Mesenchymal stem cell (in vitro differentiated cells and primary cell): ENCODE data around the gene PAGE1.
"Not testable (repeated sequence)": the region's sequence is repeated elsewhere in the genome, so short reads cannot be mapped to it uniquely, and the experiment has no call there.

ENCODE experiments used
- DNase-seq: peaks from one replicate; pipeline ENCODE4 v3.0.0-alpha.2; 2013
- H2AFZ ChIP-seq: one replicate; pipeline ENCODE4 v1.6.1; 2013; ENCODE audit warnings: low read depth, mild to moderate bottlenecking, control low read depth, inconsistent platforms, low read length, moderate library complexity
- H2AK5ac ChIP-seq: 2 replicates; pipeline ENCODE4 v1.6.1; 2013; ENCODE audit warnings: low read length, moderate library complexity, mild to moderate bottlenecking, inconsistent platforms; ENCODE audit not compliant: severe bottlenecking
- H2BK120ac ChIP-seq: one replicate; pipeline ENCODE4 v1.6.1; 2013; ENCODE audit warnings: low read depth, mild to moderate bottlenecking, inconsistent platforms, low read length, moderate library complexity
- H2BK12ac ChIP-seq, 2 experiments: one replicate each; pipeline ENCODE4 v1.6.1; 2013; ENCODE audit warnings: inconsistent platforms in 2 of 2, low read length in 2 of 2, mild to moderate bottlenecking in 2 of 2, moderate library complexity in 2 of 2, control low read depth in 1 of 2
- H2BK15ac ChIP-seq: one replicate; pipeline ENCODE4 v1.6.1; 2013; ENCODE audit warnings: mild to moderate bottlenecking, low read depth, inconsistent platforms; ENCODE audit not compliant: poor library complexity, severe bottlenecking
- H2BK5ac ChIP-seq: 2 replicates; pipeline ENCODE4 v1.6.1; 2013; ENCODE audit warnings: low read depth, mild to moderate bottlenecking, low read length, control low read depth, inconsistent platforms; ENCODE audit not compliant: poor library complexity, severe bottlenecking
- H3K14ac ChIP-seq, 2 experiments: one replicate each; pipeline ENCODE4 v1.6.1; 2013; ENCODE audit warnings: inconsistent platforms in 2 of 2, low read length in 2 of 2, control low read depth in 1 of 2, mild to moderate bottlenecking in 1 of 2, moderate library complexity in 1 of 2
- H3K18ac ChIP-seq, 2 experiments: one replicate each; pipeline ENCODE4 v1.6.1; 2013; ENCODE audit warnings: inconsistent platforms in 2 of 2, low read length in 2 of 2, control low read depth in 1 of 2, low read depth in 1 of 2, mild to moderate bottlenecking in 1 of 2
- H3K23ac ChIP-seq, 2 experiments: one replicate each; pipeline ENCODE4 v1.6.1; 2013; ENCODE audit warnings: inconsistent platforms in 2 of 2, low read length in 2 of 2, mild to moderate bottlenecking in 2 of 2, moderate library complexity in 2 of 2, control low read depth in 1 of 2
- H3K27ac ChIP-seq: 2 replicates; pipeline ENCODE4 v1.5.1; 2013; ENCODE audit warnings: mild to moderate bottlenecking, moderate library complexity, low read length, control low read depth, inconsistent platforms; ENCODE audit not compliant: poor library complexity, severe bottlenecking
- H3K27me3 ChIP-seq, 2 experiments: 2 replicates each; pipeline versions ENCODE4 v1.6.1 to v1.7.0; 2013; ENCODE audit warnings: low read length in 2 of 2, mild to moderate bottlenecking in 2 of 2, moderate library complexity in 2 of 2, control low read depth in 1 of 2, inconsistent platforms in 1 of 2; ENCODE audit not compliant: control insufficient read depth in 1 of 2, insufficient read depth in 1 of 2
- H3K36me3 ChIP-seq, 2 experiments: 2 replicates each; pipeline versions ENCODE4 v1.6.1 to v1.7.0; 2013; ENCODE audit warnings: low read length in 2 of 2, control low read depth in 1 of 2, inconsistent platforms in 1 of 2, low read depth in 1 of 2, mild to moderate bottlenecking in 1 of 2; ENCODE audit not compliant: insufficient read depth in 2 of 2, control insufficient read depth in 1 of 2
- H3K4ac ChIP-seq, 2 experiments: one replicate each; pipeline ENCODE4 v1.6.1; 2013; ENCODE audit warnings: inconsistent platforms in 2 of 2, low read length in 2 of 2, mild to moderate bottlenecking in 2 of 2, moderate library complexity in 2 of 2, control low read depth in 1 of 2, low read depth in 1 of 2
- H3K4me1 ChIP-seq: 2 replicates; pipeline ENCODE4 v1.6.1; 2013; ENCODE audit warnings: low read depth, low read length, control low read depth; ENCODE audit not compliant: control insufficient read depth, insufficient read depth
- H3K4me2 ChIP-seq: 2 replicates; pipeline ENCODE4 v1.6.1; 2013; ENCODE audit warnings: low read length, mild to moderate bottlenecking, inconsistent platforms; ENCODE audit not compliant: poor library complexity, severe bottlenecking
- H3K4me3 ChIP-seq, 2 experiments: 2 replicates each; pipeline versions ENCODE4 v1.5.1 to v1.7.0; 2013; ENCODE audit warnings: low read length in 2 of 2, mild to moderate bottlenecking in 2 of 2, control low read depth in 1 of 2, low read depth in 1 of 2; ENCODE audit not compliant: insufficient read depth in 1 of 2
- H3K79me1 ChIP-seq: replicated peaks from 2 replicates; pipeline ENCODE4 v1.6.1; 2013; ENCODE audit warnings: mild to moderate bottlenecking, control low read depth, low read length, inconsistent platforms; ENCODE audit not compliant: poor library complexity, severe bottlenecking
- H3K9ac ChIP-seq: 2 replicates; pipeline ENCODE4 v1.7.0; 2013; ENCODE audit warnings: mild to moderate bottlenecking, low read length, moderate library complexity
- H3K9me3 ChIP-seq: 2 replicates; pipeline ENCODE4 v1.7.0; 2013; ENCODE audit warnings: mild to moderate bottlenecking, low read length; ENCODE audit not compliant: control insufficient read depth
- H4K8ac ChIP-seq: one replicate; pipeline ENCODE4 v1.6.1; 2013; ENCODE audit warnings: inconsistent platforms, mild to moderate bottlenecking, low read length, moderate library complexity
- H4K91ac ChIP-seq: one replicate; pipeline ENCODE4 v1.6.1; 2013; ENCODE audit warnings: mild to moderate bottlenecking, low read length, inconsistent platforms
- WGBS: methylation state at CpG from one replicate; pipeline ENCODE4 v1.1.7; 2013; ENCODE audit warnings: mixed read lengths; 5-methylcytosine and 5-hydroxymethylcytosine counted together

PAGE1 gene

GRCh38 chrX:49725923-49726904, 30.4 kb upstream of the PAGE1 start:
- Histone ChIP-seq H3K14ac (no peak overlapping the region), H2AK5ac (no peak overlapping the region), H3K27ac (no peak overlapping the region), H4K8ac (no peak overlapping the region), H3K4ac (no peak overlapping the region), H3K23ac (no peak overlapping the region), H3K27me3 (peaks cover 0 to 32% of the 10 kb centered on the region in 2 experiments), H2BK5ac (no peak overlapping the region), H3K18ac (no peak overlapping the region), H3K79me1 (no peaks in the 10 kb centered on the region), H2AFZ (no peak overlapping the region), H2BK120ac (no peak overlapping the region), H3K36me3 (no peaks in the 10 kb centered on the region), H3K4me3 (no peak overlapping the region), H3K9me3 (no peaks in the 10 kb centered on the region), H2BK15ac (no peak overlapping the region), H2BK12ac (no peak overlapping the region), H3K4me1 (no peaks in the 10 kb centered on the region), H3K4me2 (no peak overlapping the region), H4K91ac (no peak overlapping the region), H3K9ac (no peak overlapping the region)
- no peak for DNase-seq
- 77% methylated on average over 3 of the region's 12 CpGs for WGBS

- no peak overlapping the region for H2AK5ac ChIP-seq
- no peak overlapping the region for H2BK120ac ChIP-seq
- H3K4me2 ChIP-seq: no peak overlapping the region
- H3K18ac ChIP-seq: no peak overlapping the region
- no peak overlapping the region for H2BK12ac ChIP-seq
- H3K14ac ChIP-seq: no peak overlapping the region
- H3K4me3 ChIP-seq: no peak overlapping the region
- WGBS: 76% methylated on average over 3 of the region's 3 CpGs
- H3K27ac ChIP-seq: no peak overlapping the region
- H2BK5ac ChIP-seq: no peak overlapping the region
- no peak overlapping the region for H3K23ac ChIP-seq
- no peak overlapping the region for H3K4ac ChIP-seq
- DNase-seq: no peak
- no peaks in the 10 kb centered on the region for H3K36me3 ChIP-seq
- H2AFZ ChIP-seq: no peak overlapping the region
- H3K27me3 ChIP-seq: peaks cover 0 to 29% of the 10 kb centered on the region in 2 experiments
- no peak overlapping the region for H3K9ac ChIP-seq
- no peak overlapping the region for H4K91ac ChIP-seq
- H3K79me1 ChIP-seq: no peaks in the 10 kb centered on the region
- H3K9me3 ChIP-seq: no peaks in the 10 kb centered on the region
- H4K8ac ChIP-seq: no peak overlapping the region
- no peaks in the 10 kb centered on the region for H3K4me1 ChIP-seq
- no peak overlapping the region for H2BK15ac ChIP-seq
These were observed 29.6 kb upstream of the PAGE1 start for GRCh38 chrX:49725401-49725800.

GRCh38 chrX:49720106-49720505, 24.3 kb upstream of the PAGE1 start:
- H3K27ac ChIP-seq, H3K14ac ChIP-seq, H3K4me1 ChIP-seq, H3K4me2 ChIP-seq, H4K8ac ChIP-seq, H3K18ac ChIP-seq, H3K23ac ChIP-seq, H2BK12ac ChIP-seq, H3K9me3 ChIP-seq, H2BK15ac ChIP-seq, H3K9ac ChIP-seq, H2BK5ac ChIP-seq, H3K36me3 ChIP-seq, H2BK120ac ChIP-seq, H3K4ac ChIP-seq, H3K4me3 ChIP-seq, H2AFZ ChIP-seq, H2AK5ac ChIP-seq, DNase-seq, H3K79me1 ChIP-seq, H4K91ac ChIP-seq: not testable (repeated sequence)
- peaks cover 0 to 33% of the 10 kb centered on the region in 2 experiments for H3K27me3 ChIP-seq
- whole genome bisulfite sequencing: 100% methylated on average over 1 of the region's 2 CpGs

- H3K9me3 ChIP-seq: no peaks in the 10 kb centered on the region
- H2BK15ac ChIP-seq: no peak overlapping the region
- no peak overlapping the region for H3K9ac ChIP-seq
- H3K14ac ChIP-seq: no peak overlapping the region
- no peak overlapping the region for H2AK5ac ChIP-seq
- WGBS: 100% methylated on average over 2 of the region's 3 CpGs
- no peak overlapping the region for H2BK120ac ChIP-seq
- no peak overlapping the region for H3K4ac ChIP-seq
- no peaks in the 10 kb centered on the region for H3K36me3 ChIP-seq
- H3K23ac ChIP-seq: no peak overlapping the region
- H4K91ac ChIP-seq: no peak overlapping the region
- H3K79me1 ChIP-seq: no peaks in the 10 kb centered on the region
- peaks cover 0 to 16% of the 10 kb centered on the region in 2 experiments for H3K27me3 ChIP-seq
- H3K4me3 ChIP-seq: no peak overlapping the region
- H3K18ac ChIP-seq: no peak overlapping the region
- no peak overlapping the region for H3K4me2 ChIP-seq
- H4K8ac ChIP-seq: no peak overlapping the region
- no peak for DNase-seq
- H3K4me1 ChIP-seq: no peaks in the 10 kb centered on the region
- H2BK12ac ChIP-seq: no peak overlapping the region
- no peak overlapping the region for H2BK5ac ChIP-seq
- no peak overlapping the region for H2AFZ ChIP-seq
- H3K27ac ChIP-seq: no peak overlapping the region
These were observed 16.8 kb upstream of the PAGE1 start for GRCh38 chrX:49712577-49712976.
